H7 (cell line): Measurements from ENCODE around the gene ARGLU1. TPM values are rescaled to one million over a fixed set of nuclear protein-coding genes. Genes with fewer than 3 reads are reported as not detected.

ENCODE experiments used
- DNase-seq: peaks from one replicate; pipeline ENCODE4 v3.0.0; 2012
- H3K27me3 ChIP-seq: 2 replicates; pipeline ENCODE4 v1.6.0; 2011; ENCODE audit warnings: mild to moderate bottlenecking, low read length; ENCODE audit not compliant: control insufficient read depth, insufficient read depth
- H3K36me3 ChIP-seq: replicated peaks from 2 replicates; pipeline ENCODE4 v1.5.1; 2011; ENCODE audit warnings: low read length; ENCODE audit not compliant: control insufficient read depth, insufficient read depth
- H3K4me3 ChIP-seq: 2 replicates; pipeline ENCODE4 v1.5.1; 2011; ENCODE audit warnings: low read depth, mild to moderate bottlenecking, control low read depth, low read length, moderate library complexity; ENCODE audit not compliant: insufficient read depth
- total RNA-seq: library from RNA; depleted of rRNA; stranded (reverse); fragments of >200 nt; shearing (Covaris generic); gene quantifications from 2 replicates; pipeline ENCODE4 v1.2.3, GENCODE V29; 2014

The ARGLU1 gene
- total RNA-seq, 1 experiment from 2014 or later: 45.9 TPM

GRCh38 chr13:106529415-106530170, 38.3 kb downstream of the ARGLU1 start:
- no peak overlapping the region for H3K4me3 ChIP-seq
- no peak for DNase-seq

GRCh38 chr13:106528718-106529414, 39.1 kb downstream of the ARGLU1 start:
- H3K27me3 ChIP-seq: peaks cover 7% of the 10 kb centered on the region
- H3K36me3 ChIP-seq: no peaks in the 10 kb centered on the region
- no peak for DNase-seq
- H3K4me3 ChIP-seq: no peak overlapping the region

More at GRCh38 chr13:106529415-106530170, 38.3 kb downstream of the ARGLU1 start:
- Histone ChIP-seq H3K36me3 (no peaks in the 10 kb centered on the region), H3K27me3 (peaks cover 13% of the 10 kb centered on the region)

GRCh38 chr13:106527826-106528225, 40.1 kb downstream of the ARGLU1 start:
- DNase-seq: no peak
- no peak overlapping the region for H3K4me3 ChIP-seq
- H3K27me3 ChIP-seq: no peaks in the 10 kb centered on the region; the same call in 1 of the 2 replicates
- no peaks in the 10 kb centered on the region for H3K36me3 ChIP-seq

- H3K36me3 ChIP-seq: no peaks in the 10 kb centered on the region
- no peaks in the 10 kb centered on the region; the same call in 1 of the 2 replicates for H3K27me3 ChIP-seq
- H3K4me3 ChIP-seq: no peak overlapping the region
- no peak for DNase-seq
Measured at GRCh38 chr13:106527445-106527801, 40.5 kb downstream of the ARGLU1 start.

- Histone ChIP-seq H3K27me3 (no peaks in the 10 kb centered on the region), H3K4me3 (no peak overlapping the region), H3K36me3 (no peaks in the 10 kb centered on the region)
- DNase-seq: no peak
Measured at GRCh38 chr13:106526738-106527444, 41.0 kb downstream of the ARGLU1 start.

GRCh38 chr13:106525865-106526264, 42.1 kb downstream of the ARGLU1 start:
- no peak for DNase-seq
- Histone ChIP-seq H3K27me3 (no peaks in the 10 kb centered on the region), H3K4me3 (no peak overlapping the region), H3K36me3 (no peaks in the 10 kb centered on the region)

- Histone ChIP-seq H3K4me3 (no peak overlapping the region), H3K27me3 (no peaks in the 10 kb centered on the region), H3K36me3 (no peaks in the 10 kb centered on the region)
- DNase-seq: no peak
Measured at GRCh38 chr13:106524108-106524507, 43.8 kb downstream of the ARGLU1 start.

GRCh38 chr13:106523576-106523975, 44.4 kb downstream of the ARGLU1 start:
- Histone ChIP-seq H3K27me3 (no peaks in the 10 kb centered on the region), H3K36me3 (no peaks in the 10 kb centered on the region), H3K4me3 (no peak overlapping the region)
- DNase-seq: no peak

- H3K36me3 ChIP-seq: no peaks in the 10 kb centered on the region
- no peak overlapping the region for H3K4me3 ChIP-seq
- no peaks in the 10 kb centered on the region for H3K27me3 ChIP-seq
- DNase-seq: no peak
Measured at GRCh38 chr13:106522898-106523525, 44.9 kb downstream of the ARGLU1 start.

- Histone ChIP-seq H3K36me3 (no peaks in the 10 kb centered on the region), H3K4me3 (no peak overlapping the region), H3K27me3 (no peaks in the 10 kb centered on the region)
- no peak for DNase-seq
Measured at GRCh38 chr13:106522112-106522705, 45.7 kb downstream of the ARGLU1 start.

- no peaks in the 10 kb centered on the region for H3K36me3 ChIP-seq
- no peaks in the 10 kb centered on the region for H3K27me3 ChIP-seq
- no peak for DNase-seq
- H3K4me3 ChIP-seq: no peak overlapping the region
Measured at GRCh38 chr13:106521095-106521799, 46.7 kb downstream of the ARGLU1 start.

GRCh38 chr13:106520251-106521054, 47.5 kb downstream of the ARGLU1 start:
- Histone ChIP-seq H3K4me3 (no peak overlapping the region), H3K27me3 (no peaks in the 10 kb centered on the region), H3K36me3 (no peaks in the 10 kb centered on the region)
- DNase-seq: no peak

- Histone ChIP-seq H3K27me3 (no peaks in the 10 kb centered on the region), H3K36me3 (no peaks in the 10 kb centered on the region), H3K4me3 (no peak overlapping the region)
- DNase-seq: no peak
Measured at GRCh38 chr13:106518512-106518911, 49.4 kb downstream of the ARGLU1 start.
